Measurements from ENCODE around the gene TUT7.

DNA sequence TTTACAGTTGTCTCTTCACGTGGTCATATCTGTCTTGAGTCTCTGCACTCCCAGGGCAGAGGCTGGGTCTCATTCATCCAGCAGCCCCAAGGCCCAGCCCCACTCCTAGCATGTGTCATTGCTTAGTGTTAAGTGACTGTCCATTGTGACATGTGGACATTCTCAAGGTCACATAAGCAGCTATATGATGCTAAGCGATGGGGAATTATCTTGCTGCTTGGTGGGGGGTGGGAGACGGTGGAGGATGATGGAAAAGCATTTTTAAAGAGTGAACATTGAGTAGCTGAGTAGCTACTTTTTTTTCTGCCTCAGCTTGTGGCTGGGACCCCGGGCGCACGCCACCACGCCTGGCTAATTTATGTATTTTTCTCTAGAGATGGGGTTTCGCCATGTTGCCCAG is 94.7 kb downstream of the TUT7 start, which contains the start of gene C9orf153:
- TF ChIP-seq, protein P1, sequence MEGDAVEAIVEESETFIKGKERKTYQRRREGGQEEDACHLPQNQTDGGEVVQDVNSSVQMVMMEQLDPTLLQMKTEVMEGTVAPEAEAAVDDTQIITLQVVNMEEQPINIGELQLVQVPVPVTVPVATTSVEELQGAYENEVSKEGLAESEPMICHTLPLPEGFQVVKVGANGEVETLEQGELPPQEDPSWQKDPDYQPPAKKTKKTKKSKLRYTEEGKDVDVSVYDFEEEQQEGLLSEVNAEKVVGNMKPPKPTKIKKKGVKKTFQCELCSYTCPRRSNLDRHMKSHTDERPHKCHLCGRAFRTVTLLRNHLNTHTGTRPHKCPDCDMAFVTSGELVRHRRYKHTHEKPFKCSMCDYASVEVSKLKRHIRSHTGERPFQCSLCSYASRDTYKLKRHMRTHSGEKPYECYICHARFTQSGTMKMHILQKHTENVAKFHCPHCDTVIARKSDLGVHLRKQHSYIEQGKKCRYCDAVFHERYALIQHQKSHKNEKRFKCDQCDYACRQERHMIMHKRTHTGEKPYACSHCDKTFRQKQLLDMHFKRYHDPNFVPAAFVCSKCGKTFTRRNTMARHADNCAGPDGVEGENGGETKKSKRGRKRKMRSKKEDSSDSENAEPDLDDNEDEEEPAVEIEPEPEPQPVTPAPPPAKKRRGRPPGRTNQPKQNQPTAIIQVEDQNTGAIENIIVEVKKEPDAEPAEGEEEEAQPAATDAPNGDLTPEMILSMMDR (IDR thresholded peaks at IDR 0.05 in 4 of 5, conservative IDR thresholded peaks at IDR 0.05 in 1 of 5), result no peak
- TF ChIP-seq POLR2A (IDR thresholded peaks at IDR 0.05), result no peak
